WTC11 (cell line): Measurements from ENCODE around the gene FUCA1. TPM values are rescaled to one million over a fixed set of nuclear protein-coding genes. Genes with fewer than 3 reads are reported as not detected.

Experiments
- ATAC-seq: fragments of 200-7000 bp; cut with Tn5 transposase; 2 replicates; pipeline ENCODE4 v1.10.0; 2021; ENCODE audit warnings: mild to moderate bottlenecking, moderate library complexity
- CTCF ChIA-PET: fragments of 300-600 bp; sonication (Branson Sonifier 250); formaldehyde crosslinking; loops from one replicate; lab custom pipeline; 2021; ENCODE audit warnings: antibody characterized with exemption; lab: Charles Lee
- POLR2A ChIA-PET: fragments of 350-600 bp; sonication (Branson Sonifier 250); formaldehyde crosslinking; loops from one replicate; lab custom pipeline; 2021; ENCODE audit warnings: antibody characterized with exemption; lab: Charles Lee
- DNase-seq: peaks from one replicate; pipeline ENCODE4 v3.0.0; 2021; ENCODE audit warnings: low spot score
- H3K27ac Mint-ChIP-seq: 2 replicates; pipeline ENCODE4 v1.8.0; 2021; ENCODE audit warnings: mixed read lengths
- H3K27me3 Mint-ChIP-seq: 2 replicates; pipeline ENCODE4 v1.8.0; 2021; ENCODE audit warnings: low read depth, mild to moderate bottlenecking, moderate library complexity, mixed read lengths
- H3K36me3 Mint-ChIP-seq: 2 replicates; pipeline ENCODE4 v1.8.0; 2021; ENCODE audit warnings: mixed read lengths
- H3K4me1 Mint-ChIP-seq: 2 replicates; pipeline ENCODE4 v1.8.0; 2022; ENCODE audit warnings: mixed read lengths
- H3K4me3 Mint-ChIP-seq: 2 replicates; pipeline ENCODE4 v1.8.0; 2021; ENCODE audit warnings: mild to moderate bottlenecking, moderate library complexity, mixed read lengths
- H3K9me3 Mint-ChIP-seq: 2 replicates; pipeline ENCODE4 v1.8.0; 2021; ENCODE audit warnings: mixed read lengths
- ELF4 ChIP-seq: sonication (generic); formaldehyde crosslinking; IDR thresholded peaks from 2 replicates; pipeline ENCODE4 v1.8.1; 2022; ENCODE audit warnings: low read depth, mild to moderate bottlenecking, moderate library complexity, missing genetic modification reagents
- NFYB ChIP-seq: sonication (generic); formaldehyde crosslinking; conservative IDR thresholded peaks from 2 replicates; pipeline ENCODE4 v1.8.0; 2022; ENCODE audit warnings: low read depth, missing genetic modification reagents
- ZNF121 ChIP-seq: sonication (generic); formaldehyde crosslinking; IDR thresholded peaks from 2 replicates; pipeline ENCODE4 v1.8.0; 2023; ENCODE audit warnings: missing genetic modification reagents
- total RNA-seq: library from RNA; stranded (reverse); gene quantifications from 3 replicates; pipeline ENCODE4 v1.2.3, GENCODE V29; 2021
- TF ChIP-seq, protein P1 (sequence below): fragments of 250-450 bp; sonication (Bioruptor Pico); IDR thresholded peaks from 2 replicates; pipeline ENCODE4 v1.9.0; 2021; ENCODE audit warnings: mild to moderate bottlenecking, borderline replicate concordance
- TF ChIP-seq, protein P2 (sequence below): fragments of 250-450 bp; sonication (Bioruptor Pico); IDR thresholded peaks from 2 replicates; pipeline ENCODE4 v1.9.0; 2021; ENCODE audit warnings: moderate library complexity, mild to moderate bottlenecking, inconsistent platforms, borderline replicate concordance
- TF ChIP-seq, protein P3 (sequence below): sonication (generic); formaldehyde crosslinking; IDR thresholded peaks from 2 replicates; pipeline ENCODE4 v1.8.0; 2023; ENCODE audit warnings: missing genetic modification reagents, mild to moderate bottlenecking, borderline replicate concordance
- TF ChIP-seq, protein P4 (sequence below): fragments of 250-450 bp; sonication (Bioruptor Pico); IDR thresholded peaks from 2 replicates; pipeline ENCODE4 v1.9.0; 2021; ENCODE audit warnings: mild to moderate bottlenecking

The FUCA1 gene
- total RNA-seq, 1 experiment from 2014 or later = 7.5 TPM

DNA sequence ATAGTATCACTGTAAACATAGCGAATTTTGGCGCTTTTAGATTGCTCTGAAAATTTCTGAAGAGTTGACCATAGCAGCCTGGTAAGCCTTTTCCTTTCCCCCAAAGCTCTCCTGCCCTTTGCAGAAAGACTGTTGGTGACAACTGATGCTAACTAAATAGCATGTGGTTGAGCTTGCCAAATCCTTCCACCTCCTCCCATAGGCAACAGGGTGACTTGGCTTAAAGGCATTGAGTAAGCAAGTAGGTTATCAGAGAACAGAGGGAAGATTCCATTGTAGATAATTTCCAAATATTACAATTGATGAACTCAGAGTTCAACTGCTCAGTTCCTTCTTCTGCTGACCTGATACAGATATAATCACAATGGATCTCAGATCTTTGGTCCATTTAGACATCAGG, 22.9 kb downstream of the FUCA1 start:
- TF ChIP-seq ELF4 (no peak), NFYB (CRISPR knock-in tag) (no peak)
- TF ChIP-seq, protein P1, sequence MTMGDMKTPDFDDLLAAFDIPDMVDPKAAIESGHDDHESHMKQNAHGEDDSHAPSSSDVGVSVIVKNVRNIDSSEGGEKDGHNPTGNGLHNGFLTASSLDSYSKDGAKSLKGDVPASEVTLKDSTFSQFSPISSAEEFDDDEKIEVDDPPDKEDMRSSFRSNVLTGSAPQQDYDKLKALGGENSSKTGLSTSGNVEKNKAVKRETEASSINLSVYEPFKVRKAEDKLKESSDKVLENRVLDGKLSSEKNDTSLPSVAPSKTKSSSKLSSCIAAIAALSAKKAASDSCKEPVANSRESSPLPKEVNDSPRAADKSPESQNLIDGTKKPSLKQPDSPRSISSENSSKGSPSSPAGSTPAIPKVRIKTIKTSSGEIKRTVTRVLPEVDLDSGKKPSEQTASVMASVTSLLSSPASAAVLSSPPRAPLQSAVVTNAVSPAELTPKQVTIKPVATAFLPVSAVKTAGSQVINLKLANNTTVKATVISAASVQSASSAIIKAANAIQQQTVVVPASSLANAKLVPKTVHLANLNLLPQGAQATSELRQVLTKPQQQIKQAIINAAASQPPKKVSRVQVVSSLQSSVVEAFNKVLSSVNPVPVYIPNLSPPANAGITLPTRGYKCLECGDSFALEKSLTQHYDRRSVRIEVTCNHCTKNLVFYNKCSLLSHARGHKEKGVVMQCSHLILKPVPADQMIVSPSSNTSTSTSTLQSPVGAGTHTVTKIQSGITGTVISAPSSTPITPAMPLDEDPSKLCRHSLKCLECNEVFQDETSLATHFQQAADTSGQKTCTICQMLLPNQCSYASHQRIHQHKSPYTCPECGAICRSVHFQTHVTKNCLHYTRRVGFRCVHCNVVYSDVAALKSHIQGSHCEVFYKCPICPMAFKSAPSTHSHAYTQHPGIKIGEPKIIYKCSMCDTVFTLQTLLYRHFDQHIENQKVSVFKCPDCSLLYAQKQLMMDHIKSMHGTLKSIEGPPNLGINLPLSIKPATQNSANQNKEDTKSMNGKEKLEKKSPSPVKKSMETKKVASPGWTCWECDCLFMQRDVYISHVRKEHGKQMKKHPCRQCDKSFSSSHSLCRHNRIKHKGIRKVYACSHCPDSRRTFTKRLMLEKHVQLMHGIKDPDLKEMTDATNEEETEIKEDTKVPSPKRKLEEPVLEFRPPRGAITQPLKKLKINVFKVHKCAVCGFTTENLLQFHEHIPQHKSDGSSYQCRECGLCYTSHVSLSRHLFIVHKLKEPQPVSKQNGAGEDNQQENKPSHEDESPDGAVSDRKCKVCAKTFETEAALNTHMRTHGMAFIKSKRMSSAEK = no peak
- TF ChIP-seq, protein P2, sequence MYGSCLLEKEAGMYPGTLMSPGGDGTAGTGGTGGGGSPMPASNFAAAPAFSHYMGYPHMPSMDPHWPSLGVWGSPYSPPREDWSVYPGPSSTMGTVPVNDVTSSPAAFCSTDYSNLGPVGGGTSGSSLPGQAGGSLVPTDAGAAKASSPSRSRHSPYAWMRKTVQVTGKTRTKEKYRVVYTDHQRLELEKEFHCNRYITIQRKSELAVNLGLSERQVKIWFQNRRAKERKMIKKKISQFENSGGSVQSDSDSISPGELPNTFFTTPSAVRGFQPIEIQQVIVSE (CRISPR knock-in tag) = no peak
- TF ChIP-seq, protein P3, sequence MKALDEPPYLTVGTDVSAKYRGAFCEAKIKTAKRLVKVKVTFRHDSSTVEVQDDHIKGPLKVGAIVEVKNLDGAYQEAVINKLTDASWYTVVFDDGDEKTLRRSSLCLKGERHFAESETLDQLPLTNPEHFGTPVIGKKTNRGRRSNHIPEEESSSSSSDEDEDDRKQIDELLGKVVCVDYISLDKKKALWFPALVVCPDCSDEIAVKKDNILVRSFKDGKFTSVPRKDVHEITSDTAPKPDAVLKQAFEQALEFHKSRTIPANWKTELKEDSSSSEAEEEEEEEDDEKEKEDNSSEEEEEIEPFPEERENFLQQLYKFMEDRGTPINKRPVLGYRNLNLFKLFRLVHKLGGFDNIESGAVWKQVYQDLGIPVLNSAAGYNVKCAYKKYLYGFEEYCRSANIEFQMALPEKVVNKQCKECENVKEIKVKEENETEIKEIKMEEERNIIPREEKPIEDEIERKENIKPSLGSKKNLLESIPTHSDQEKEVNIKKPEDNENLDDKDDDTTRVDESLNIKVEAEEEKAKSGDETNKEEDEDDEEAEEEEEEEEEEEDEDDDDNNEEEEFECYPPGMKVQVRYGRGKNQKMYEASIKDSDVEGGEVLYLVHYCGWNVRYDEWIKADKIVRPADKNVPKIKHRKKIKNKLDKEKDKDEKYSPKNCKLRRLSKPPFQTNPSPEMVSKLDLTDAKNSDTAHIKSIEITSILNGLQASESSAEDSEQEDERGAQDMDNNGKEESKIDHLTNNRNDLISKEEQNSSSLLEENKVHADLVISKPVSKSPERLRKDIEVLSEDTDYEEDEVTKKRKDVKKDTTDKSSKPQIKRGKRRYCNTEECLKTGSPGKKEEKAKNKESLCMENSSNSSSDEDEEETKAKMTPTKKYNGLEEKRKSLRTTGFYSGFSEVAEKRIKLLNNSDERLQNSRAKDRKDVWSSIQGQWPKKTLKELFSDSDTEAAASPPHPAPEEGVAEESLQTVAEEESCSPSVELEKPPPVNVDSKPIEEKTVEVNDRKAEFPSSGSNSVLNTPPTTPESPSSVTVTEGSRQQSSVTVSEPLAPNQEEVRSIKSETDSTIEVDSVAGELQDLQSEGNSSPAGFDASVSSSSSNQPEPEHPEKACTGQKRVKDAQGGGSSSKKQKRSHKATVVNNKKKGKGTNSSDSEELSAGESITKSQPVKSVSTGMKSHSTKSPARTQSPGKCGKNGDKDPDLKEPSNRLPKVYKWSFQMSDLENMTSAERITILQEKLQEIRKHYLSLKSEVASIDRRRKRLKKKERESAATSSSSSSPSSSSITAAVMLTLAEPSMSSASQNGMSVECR = no peak
- TF ChIP-seq, protein P4, sequence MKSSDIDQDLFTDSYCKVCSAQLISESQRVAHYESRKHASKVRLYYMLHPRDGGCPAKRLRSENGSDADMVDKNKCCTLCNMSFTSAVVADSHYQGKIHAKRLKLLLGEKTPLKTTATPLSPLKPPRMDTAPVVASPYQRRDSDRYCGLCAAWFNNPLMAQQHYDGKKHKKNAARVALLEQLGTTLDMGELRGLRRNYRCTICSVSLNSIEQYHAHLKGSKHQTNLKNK (CRISPR knock-in tag) = no peak
- ATAC-seq (no peak), DNase-seq (no peak)
- Mint-ChIP-seq H3K4me3 (no peak overlapping the region), H3K9me3 (peaks cover 18% of the 10 kb centered on the region), H3K36me3 (peaks cover 20% of the 10 kb centered on the region), H3K27me3 (peaks cover 15% of the 10 kb centered on the region), H3K27ac (no peak overlapping the region), H3K4me1 (no peaks in the 10 kb centered on the region)
- ChIA-PET CTCF (interaction anchor here (0.8 kb wide), 1 partner anchor 34 kb away, joined by 3 read pairs; no protein-coding TSS in a partner anchor), POLR2A (no interaction called here)

DNA sequence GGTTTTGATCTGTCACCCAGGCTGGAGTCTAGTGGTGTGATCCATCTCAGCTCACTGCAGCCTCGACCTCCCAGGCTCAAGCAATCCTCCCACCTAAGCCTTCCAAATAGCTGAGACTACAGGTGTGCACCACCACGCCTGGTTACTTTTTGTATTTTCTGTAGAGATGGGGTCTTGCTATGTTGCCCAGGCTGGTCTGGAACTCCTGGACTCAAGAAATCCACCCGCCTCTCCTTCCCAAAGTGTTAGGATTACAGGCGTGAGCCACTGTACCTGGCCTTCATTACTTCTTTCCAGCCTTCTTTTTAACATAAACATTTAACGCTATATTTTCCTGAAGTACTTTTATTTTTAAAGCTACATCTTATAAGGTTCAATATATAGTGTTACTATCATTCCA, 24.4 kb downstream of the FUCA1 start:
- TF ChIP-seq ZNF121 (CRISPR knock-in tag) = peak; percentile 68; the same call in 1 of the 2 replicates
- TF ChIP-seq, protein P1 = no peak
- CTCF ChIA-PET = no interaction called here
- ATAC-seq (no peak), DNase-seq (no peak)
- Mint-ChIP-seq H3K27ac (no peak overlapping the region), H3K36me3 (peaks cover 20% of the 10 kb centered on the region), H3K4me1 (no peaks in the 10 kb centered on the region), H3K27me3 (peaks cover 15% of the 10 kb centered on the region), H3K4me3 (no peak overlapping the region), H3K9me3 (peaks cover 17% of the 10 kb centered on the region)
- POLR2A ChIA-PET = no interaction called here
